IPS-15b (cell line): ENCODE data around the gene SLC30A5.
"Not testable (repeated sequence)": the region's sequence is repeated elsewhere in the genome, so short reads cannot be mapped to it uniquely, and the experiment has no call there.

Experiments
- H3K27me3 ChIP-seq: one replicate; pipeline ENCODE4 v1.6.1; 2013; ENCODE audit warnings: low read length; ENCODE audit not compliant: control insufficient read depth, insufficient read depth
- H3K36me3 ChIP-seq: one replicate; pipeline ENCODE4 v1.6.1; 2013; ENCODE audit warnings: low read length; ENCODE audit not compliant: control insufficient read depth, insufficient read depth
- H3K4me1 ChIP-seq: one replicate; pipeline ENCODE4 v1.6.1; 2013; ENCODE audit warnings: mild to moderate bottlenecking, low read length; ENCODE audit not compliant: control insufficient read depth, insufficient read depth
- H3K4me3 ChIP-seq: one replicate; pipeline ENCODE4 v1.5.1; 2013; ENCODE audit warnings: low read depth, low read length
- H3K9ac ChIP-seq: one replicate; pipeline ENCODE4 v1.6.1; 2013; ENCODE audit warnings: low read depth, mild to moderate bottlenecking, low read length
- H3K9me3 ChIP-seq: one replicate; pipeline ENCODE4 v1.6.1; 2013; ENCODE audit warnings: mild to moderate bottlenecking, low read length; ENCODE audit not compliant: control insufficient read depth, insufficient read depth

Gene SLC30A5

DNA sequence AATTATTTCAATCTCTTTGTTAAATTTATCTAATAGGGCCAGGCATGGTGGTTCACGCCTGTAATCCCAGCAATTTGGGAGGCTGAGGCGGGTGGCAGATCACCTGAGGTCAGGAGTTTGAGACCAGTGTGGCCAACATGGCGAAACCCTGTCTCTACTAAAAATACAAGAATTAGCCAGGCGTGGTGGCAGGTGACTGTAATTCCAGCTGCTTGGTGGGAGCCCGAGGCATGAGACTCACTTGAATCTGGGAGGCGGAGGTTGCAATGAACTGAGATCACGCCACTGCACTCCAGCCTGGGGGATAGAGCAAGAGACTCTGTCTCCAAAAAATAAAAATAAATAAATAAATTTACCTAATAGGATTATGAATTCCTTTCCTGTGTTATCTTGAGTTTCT lies 54.8 kb downstream of the SLC30A5 start:
- H3K27me3 ChIP-seq, H3K9me3 ChIP-seq, H3K4me3 ChIP-seq, H3K36me3 ChIP-seq, H3K9ac ChIP-seq, H3K4me1 ChIP-seq: not testable (repeated sequence)

GRCh38 chr5:69148981-69149675 lies 55.3 kb downstream of the SLC30A5 start:
- no peak overlapping the region for H3K9ac ChIP-seq
- H3K4me3 ChIP-seq = no peak overlapping the region
- H3K9me3 ChIP-seq = no peaks in the 10 kb centered on the region
- no peaks in the 10 kb centered on the region for H3K36me3 ChIP-seq
- H3K27me3 ChIP-seq = no peaks in the 10 kb centered on the region
- no peaks in the 10 kb centered on the region for H3K4me1 ChIP-seq

DNA sequence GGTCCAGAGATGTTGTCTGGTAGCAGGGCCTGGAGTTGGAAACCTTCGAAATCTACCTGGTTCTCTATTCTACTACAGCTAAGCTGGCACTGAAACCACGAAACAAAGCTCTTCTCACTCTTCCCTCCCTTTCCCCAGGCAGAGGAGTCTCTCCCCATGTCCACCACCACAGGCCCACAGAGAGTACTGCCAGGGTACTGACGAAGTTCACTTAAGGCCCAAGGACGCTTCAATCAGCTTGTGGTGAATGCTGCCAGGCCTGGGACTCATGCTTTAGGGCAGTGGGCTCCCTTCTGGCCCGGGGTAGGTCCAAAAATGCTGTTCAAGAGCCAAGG lies 55.8 kb downstream of the SLC30A5 start:
- Histone ChIP-seq H3K9me3 (no peaks in the 10 kb centered on the region), H3K27me3 (no peaks in the 10 kb centered on the region), H3K4me3 (no peak overlapping the region), H3K4me1 (no peaks in the 10 kb centered on the region), H3K36me3 (no peaks in the 10 kb centered on the region), H3K9ac (no peak overlapping the region)

- H3K4me3 ChIP-seq = no peak overlapping the region
- H3K9ac ChIP-seq = no peak overlapping the region
- H3K9me3 ChIP-seq = no peaks in the 10 kb centered on the region
- H3K4me1 ChIP-seq = no peaks in the 10 kb centered on the region
- H3K27me3 ChIP-seq = no peaks in the 10 kb centered on the region
- H3K36me3 ChIP-seq = no peaks in the 10 kb centered on the region
Observed at GRCh38 chr5:69152731-69153130, 58.9 kb downstream of the SLC30A5 start.

DNA sequence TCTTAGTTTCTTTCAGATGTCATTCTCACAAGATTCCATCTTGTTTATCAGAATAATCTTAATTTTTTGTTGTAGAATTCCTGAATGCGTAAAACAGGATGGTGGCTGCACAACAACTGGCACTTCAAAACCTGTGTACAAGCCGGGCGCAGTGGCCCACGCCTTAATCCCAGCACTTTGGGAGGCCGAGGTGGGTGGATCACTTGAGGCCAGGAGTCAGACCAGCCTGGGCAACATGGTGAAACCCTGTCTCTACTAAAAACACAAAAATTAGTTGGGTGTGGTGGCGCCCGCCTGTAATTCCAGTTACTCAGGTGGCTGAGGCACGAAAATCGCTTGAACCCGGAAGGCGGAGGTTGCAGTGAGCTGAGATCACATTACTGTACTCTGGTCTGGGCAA lies 62.6 kb downstream of the SLC30A5 start:
- H3K9me3 ChIP-seq = no peaks in the 10 kb centered on the region
- H3K9ac ChIP-seq = no peak overlapping the region
- no peaks in the 10 kb centered on the region for H3K27me3 ChIP-seq
- H3K36me3 ChIP-seq = no peaks in the 10 kb centered on the region
- H3K4me3 ChIP-seq = no peak overlapping the region
- H3K4me1 ChIP-seq = no peaks in the 10 kb centered on the region

DNA sequence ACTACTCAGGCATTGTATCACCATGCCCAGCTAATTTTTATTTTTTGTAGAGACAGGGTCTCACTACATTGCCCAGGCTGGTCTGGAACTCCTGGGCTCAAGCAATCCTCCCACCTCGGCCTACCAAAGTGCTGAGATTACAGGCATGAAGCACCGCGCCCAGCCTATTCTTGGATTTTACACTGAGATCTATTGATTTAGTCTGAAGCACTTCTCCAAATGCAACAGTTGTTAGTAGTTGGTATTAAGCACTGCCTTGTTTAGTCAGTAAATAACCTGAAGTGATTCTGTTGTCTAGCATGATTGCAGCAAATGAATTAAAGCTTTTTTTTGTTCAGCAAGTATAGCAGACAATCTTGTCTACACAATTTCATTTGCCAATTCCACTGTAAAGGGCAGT lies 64.2 kb downstream of the SLC30A5 start:
- no peaks in the 10 kb centered on the region for H3K36me3 ChIP-seq
- H3K9ac ChIP-seq = no peak overlapping the region
- no peaks in the 10 kb centered on the region for H3K27me3 ChIP-seq
- no peaks in the 10 kb centered on the region for H3K4me1 ChIP-seq
- H3K4me3 ChIP-seq = no peak overlapping the region
- no peaks in the 10 kb centered on the region for H3K9me3 ChIP-seq

DNA sequence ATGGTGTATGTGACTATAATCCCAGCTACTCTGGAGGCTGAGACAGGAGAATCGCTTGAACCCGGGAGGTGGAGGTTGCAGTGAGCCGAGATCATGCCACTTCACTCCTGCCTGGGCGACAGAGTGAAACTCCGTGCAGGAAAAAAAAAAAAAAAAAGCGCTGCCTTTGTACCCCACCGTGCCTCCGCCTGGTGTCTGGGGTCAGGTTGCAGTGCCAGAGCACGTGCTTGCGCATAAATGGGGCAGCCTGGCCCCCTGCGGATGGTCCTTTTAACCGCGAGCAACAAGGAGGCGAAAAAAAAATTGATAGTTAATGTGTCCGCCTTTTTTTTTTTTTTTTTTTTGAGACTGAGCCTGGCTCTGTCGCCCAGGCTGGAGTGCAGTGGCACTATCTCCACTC lies 66.8 kb downstream of the SLC30A5 start:
- H3K4me1 ChIP-seq = no peaks in the 10 kb centered on the region
- H3K9me3 ChIP-seq = no peaks in the 10 kb centered on the region
- no peak overlapping the region for H3K9ac ChIP-seq
- no peaks in the 10 kb centered on the region for H3K27me3 ChIP-seq
- no peak overlapping the region for H3K4me3 ChIP-seq
- no peaks in the 10 kb centered on the region for H3K36me3 ChIP-seq

GRCh38 chr5:69166686-69167492 lies 73.1 kb downstream of the SLC30A5 start, which contains the start of gene CCNB1:
Gene CCNB1, plus strand, starts transcription at chr5:69167150. Its CDS starts 113 bp downstream, at chr5:69167263.
- peaks cover 24% of the 10 kb centered on the region for H3K36me3 ChIP-seq
- peak within 1 kb of the TSS; percentile 98 for H3K4me3 ChIP-seq
- H3K9me3 ChIP-seq = no peaks in the 10 kb centered on the region
- H3K4me1 ChIP-seq = peaks cover 7% of the 10 kb centered on the region
- no peaks in the 10 kb centered on the region for H3K27me3 ChIP-seq
- peak within 1 kb of the TSS; percentile 99 for H3K9ac ChIP-seq

- no peaks in the 10 kb centered on the region for H3K27me3 ChIP-seq
- H3K9me3 ChIP-seq = no peaks in the 10 kb centered on the region
- H3K36me3 ChIP-seq = peaks cover 30% of the 10 kb centered on the region
- H3K9ac ChIP-seq = peak overlapping the region; percentile 99
- H3K4me1 ChIP-seq = peaks cover 7% of the 10 kb centered on the region
- peak overlapping the region; percentile 98 for H3K4me3 ChIP-seq
Observed at GRCh38 chr5:69167493-69167855, 73.7 kb downstream of the SLC30A5 start.

GRCh38 chr5:69167929-69168328 lies 74.1 kb downstream of the SLC30A5 start:
- Histone ChIP-seq H3K36me3 (peaks cover 30% of the 10 kb centered on the region), H3K9ac (peak overlapping the region; percentile 99), H3K27me3 (no peaks in the 10 kb centered on the region), H3K4me1 (peaks cover 7% of the 10 kb centered on the region), H3K4me3 (peak overlapping the region; percentile 98), H3K9me3 (no peaks in the 10 kb centered on the region)

- Histone ChIP-seq H3K4me1 (peaks cover 7% of the 10 kb centered on the region), H3K27me3 (no peaks in the 10 kb centered on the region), H3K9me3 (no peaks in the 10 kb centered on the region), H3K9ac (no peak overlapping the region), H3K36me3 (peaks cover 52% of the 10 kb centered on the region), H3K4me3 (no peak overlapping the region)
Observed at GRCh38 chr5:69170495-69170894, 76.7 kb downstream of the SLC30A5 start.

DNA sequence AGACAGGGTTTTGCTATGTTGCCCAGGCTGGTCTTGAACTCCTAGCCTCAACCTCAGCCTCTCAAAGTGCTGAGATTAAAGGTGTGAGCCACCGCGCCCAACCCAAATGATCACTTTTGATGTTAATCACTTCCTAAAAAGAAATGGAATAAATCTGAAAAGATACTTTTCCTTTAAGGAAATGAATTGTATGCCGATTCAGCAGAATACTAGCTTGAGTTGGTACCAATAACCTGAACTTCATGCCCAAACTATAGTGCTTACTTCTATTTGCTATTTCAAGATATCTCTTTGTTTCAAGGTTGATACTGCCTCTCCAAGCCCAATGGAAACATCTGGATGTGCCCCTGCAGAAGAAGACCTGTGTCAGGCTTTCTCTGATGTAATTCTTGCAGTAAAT lies 77.2 kb downstream of the SLC30A5 start:
- Histone ChIP-seq H3K4me1 (peaks cover 6% of the 10 kb centered on the region), H3K9ac (no peak overlapping the region), H3K36me3 (peaks cover 54% of the 10 kb centered on the region), H3K27me3 (no peaks in the 10 kb centered on the region), H3K9me3 (no peaks in the 10 kb centered on the region), H3K4me3 (no peak overlapping the region)
